Lung (tissue), 12 donors: ENCODE measurements around the gene PLCD4. TPM values are rescaled to one million over a fixed set of nuclear protein-coding genes. Genes with fewer than 3 reads are reported as not detected.

Source experiments
- ATAC-seq: fragments of 200-7000 bp; cut with Tn5 transposase; one replicate; pipeline ENCODE4 v1.9.1; 2020; ENCODE audit warnings: moderate number of reproducible peaks; ENCODE audit not compliant: insufficient read depth, low FRiP score
- DNase-seq, 3 donors: peaks; one replicate each; pipeline ENCODE4 v3.0.0-alpha.2; 2013 to 2017
- H3K27ac ChIP-seq, 2 donors: one replicate each; pipeline ENCODE4 v1.5.1; 2013; ENCODE audit warnings: mild to moderate bottlenecking in 2 of 2, moderate library complexity in 2 of 2, control low read depth in 1 of 2, inconsistent platforms in 1 of 2, low read depth in 1 of 2, low read length in 1 of 2
- H3K27me3 ChIP-seq, 3 donors: one replicate each; pipeline ENCODE4 v1.5.1; 2013; ENCODE audit warnings: low read length in 2 of 3; ENCODE audit not compliant: control insufficient read depth in 3 of 3, insufficient read depth in 3 of 3
- H3K36me3 ChIP-seq, 4 donors: one replicate each; pipeline ENCODE4 v1.5.1; 2013; ENCODE audit warnings: low read length in 4 of 4, mild to moderate bottlenecking in 1 of 4, moderate library complexity in 1 of 4; ENCODE audit not compliant: control insufficient read depth in 4 of 4, insufficient read depth in 4 of 4
- H3K4me1 ChIP-seq, 5 donors: one replicate each; pipeline ENCODE4 v1.5.1; 2013; ENCODE audit warnings: low read length in 5 of 5, mild to moderate bottlenecking in 2 of 5, moderate library complexity in 1 of 5; ENCODE audit not compliant: control insufficient read depth in 5 of 5, insufficient read depth in 5 of 5
- H3K4me3 ChIP-seq: one replicate; pipeline ENCODE4 v1.5.1; 2013; ENCODE audit warnings: mild to moderate bottlenecking, control low read depth, moderate library complexity
- H3K9ac ChIP-seq, 2 donors: one replicate each; pipeline ENCODE4 v1.5.1; 2013; ENCODE audit warnings: low read length in 2 of 2, control low read depth in 1 of 2; ENCODE audit not compliant: insufficient read depth in 1 of 2
- H3K9me3 ChIP-seq, 4 donors: one replicate each; pipeline ENCODE4 v1.5.1; 2013; ENCODE audit warnings: low read length in 3 of 4, mild to moderate bottlenecking in 1 of 4, moderate library complexity in 1 of 4; ENCODE audit not compliant: control insufficient read depth in 4 of 4, insufficient read depth in 3 of 4
- CTCF ChIP-seq: IDR thresholded peaks from 2 replicates; pipeline ENCODE4 v1.5.1; 2012; ENCODE audit warnings: mild to moderate bottlenecking; ENCODE audit errors: control extremely low read depth, extremely low read depth
- WGBS, 2 donors: extraction: QIAGEN DNeasy Blood & Tissue Kit; methylation state at CpG; one replicate each; pipeline ENCODE4 v1.1.7; 2013; 5-methylcytosine and 5-hydroxymethylcytosine counted together
- polyA plus RNA-seq, 2 donors: library from polyadenylated mRNA; stranded (reverse); fragments of 200-250 nt; gene quantifications; one replicate each; pipeline ENCODE4 v1.2.1, GENCODE V29; 2013
- total RNA-seq, 2 donors: library from RNA; depleted of rRNA in 1 of 2; stranded (reverse); fragments of >200 nt in 1 of 2; gene quantifications; one replicate each; pipeline ENCODE4 v1.2.1, GENCODE V29; 2014 to 2021
- donor health status: control.
- donor health status: control.
- donor health status: Bipolar disorder and iron deficiency.
- donor health status: healthy.
- donor health status: DM: yes; HTN: yes; CAD: no.

The PLCD4 gene
- total and polyA plus RNA-seq, 4 donors = 0.07 to 4.7 (median 0.80) TPM

- WGBS, 2 donors = 0% methylated on average over 69 to 77 of the region's 77 CpGs
- Histone ChIP-seq H3K4me3 (peak within 1 kb of the TSS; percentile 91), H3K27me3 (no peaks in the 10 kb centered on the region), H3K4me1 (peaks cover 3 to 39% (median 19%) of the 10 kb centered on the region in 5 donors), H3K36me3 (peaks cover 3 to 12% (median 5%) of the 10 kb centered on the region in 4 donors), H3K9ac (peak within 1 kb of the TSS; percentile 87 to 98), H3K27ac (peak within 1 kb of the TSS; percentile 90 to 96), H3K9me3 (no peaks in the 10 kb centered on the region)
- TF ChIP-seq CTCF = no peak
- DNase-seq = peak; percentile 99 to 100 (median 100)
- ATAC-seq = peak; percentile 97
These were observed 39.3 kb upstream of the PLCD4 start, which contains the start of the genes CNOT9 and USP37 for GRCh38 chr2:218568190-218569037. TSS of gene CNOT9 (plus strand) at chr2:218568839. CDS start at chr2:218568955, 116 bp downstream. TSS of gene USP37 (minus strand) at chr2:218568351. CDS start at chr2:218558653, 9,698 bp downstream.

- DNase-seq (peak; percentile 50 to 68 (median 50)), ATAC-seq (no peak)
- Histone ChIP-seq H3K27ac (peak overlapping the region; percentile 90 to 96), H3K36me3 (peaks cover 0 to 6% (median 5%) of the 10 kb centered on the region in 4 donors), H3K9me3 (no peaks in the 10 kb centered on the region), H3K9ac (peak overlapping the region; percentile 87 to 98), H3K4me3 (peak overlapping the region; percentile 91), H3K27me3 (no peaks in the 10 kb centered on the region), H3K4me1 (peaks cover 3 to 39% (median 19%) of the 10 kb centered on the region in 5 donors)
- no peak for TF ChIP-seq CTCF
- 0% methylated on average over 31 of the region's 31 CpGs for WGBS, 2 donors
These were observed 38.7 kb upstream of the PLCD4 start for GRCh38 chr2:218569038-218569431.

- no peak for TF ChIP-seq CTCF
- no peaks in the 10 kb centered on the region for H3K9me3 ChIP-seq
- H3K4me1 ChIP-seq = peaks cover 3 to 39% (median 19%) of the 10 kb centered on the region in 5 donors
- H3K27ac ChIP-seq = peak overlapping the region; percentile 80 to 90
- peak overlapping the region; percentile 91 for H3K4me3 ChIP-seq
- no peak for ATAC-seq
- DNase-seq = peak; percentile 17 to 49 (median 30)
- peaks cover 0 to 10% (median 7%) of the 10 kb centered on the region in 4 donors for H3K36me3 ChIP-seq
- 7% methylated on average over 10 of the region's 10 CpGs for WGBS, 2 donors
- H3K9ac ChIP-seq = peak overlapping the region; percentile 87 to 98
- no peaks in the 10 kb centered on the region for H3K27me3 ChIP-seq
These were observed 37.8 kb upstream of the PLCD4 start for GRCh38 chr2:218569661-218570500.
